ENCODE results near the gene PCCA. TPM values are rescaled to one million over a fixed set of nuclear protein-coding genes. Genes with fewer than 3 reads are reported as not detected.

PCCA gene
- total RNA-seq, 1 donor: 33.7 TPM

- TF ChIP-seq CTCF (IDR thresholded peaks at IDR 0.05; ENCODE audit: insufficient read depth, low read depth, low read length): no peak
- DNase-seq (ENCODE audit: low read depth): no peak
- no peak overlapping the region for H3K4me3 ChIP-seq (ENCODE audit: low read depth, low read length)
These were observed 90.4 kb downstream of the PCCA start for GRCh38 chr13:100179276-100179675.

GRCh38 chr13:100182900-100183490 is 94.1 kb downstream of the PCCA start:
- no peak for TF ChIP-seq CTCF (IDR thresholded peaks at IDR 0.05; ENCODE audit: insufficient read depth, low read depth, low read length)
- no peak overlapping the region for H3K4me3 ChIP-seq (ENCODE audit: low read depth, low read length)
- DNase-seq (ENCODE audit: low read depth): no peak

GRCh38 chr13:100184095-100184494 is 95.2 kb downstream of the PCCA start:
- DNase-seq (ENCODE audit: low read depth): no peak
- H3K4me3 ChIP-seq (ENCODE audit: low read depth, low read length): no peak overlapping the region
- no peak for TF ChIP-seq CTCF (IDR thresholded peaks at IDR 0.05; ENCODE audit: insufficient read depth, low read depth, low read length)

GRCh38 chr13:100195568-100195967 is 106.7 kb downstream of the PCCA start:
- H3K4me3 ChIP-seq (ENCODE audit: low read depth, low read length): no peak overlapping the region
- TF ChIP-seq CTCF (IDR thresholded peaks at IDR 0.05; ENCODE audit: insufficient read depth, low read depth, low read length): no peak
- DNase-seq (ENCODE audit: low read depth): no peak

- no peak overlapping the region for H3K4me3 ChIP-seq (ENCODE audit: low read depth, low read length)
- no peak for DNase-seq (ENCODE audit: low read depth)
- TF ChIP-seq CTCF (IDR thresholded peaks at IDR 0.05; ENCODE audit: insufficient read depth, low read depth, low read length): no peak
These were observed 107.5 kb downstream of the PCCA start for GRCh38 chr13:100196375-100196774.

GRCh38 chr13:100197116-100197515 is 108.2 kb downstream of the PCCA start:
- no peak for DNase-seq (ENCODE audit: low read depth)
- no peak overlapping the region for H3K4me3 ChIP-seq (ENCODE audit: low read depth, low read length)
- no peak for TF ChIP-seq CTCF (IDR thresholded peaks at IDR 0.05; ENCODE audit: insufficient read depth, low read depth, low read length)

Data from fibroblast of villous mesenchyme (primary cell).